Activated naive CD4-positive, alpha-beta T cell treated with anti-CD3 and anti-CD28 coated beads, Interleukin-2, amount 10 ng/mL, durations not matched to agents 7 days and 5 days (primary cell): ENCODE measurements around the gene EVC2.

ENCODE experiments used
- CTCF ChIA-PET: fragments of 350-600 bp; sonication (Branson Sonifier 250); formaldehyde crosslinking; loops from one replicate; lab custom pipeline; 2021; ENCODE audit warnings: antibody characterized with exemption; lab: Charles Lee
- DNase-seq: peaks from one replicate; pipeline ENCODE4 v3.0.0-alpha.2; 2020
- H3K27ac Mint-ChIP-seq: one replicate; pipeline ENCODE4 v1.8.0; 2021; ENCODE audit warnings: mild to moderate bottlenecking, moderate library complexity, mixed read lengths
- H3K27me3 Mint-ChIP-seq: one replicate; pipeline ENCODE4 v1.8.0; 2021; ENCODE audit warnings: mild to moderate bottlenecking, mixed read lengths
- H3K36me3 Mint-ChIP-seq: one replicate; pipeline ENCODE4 v1.8.0; 2021; ENCODE audit warnings: mixed read lengths
- H3K4me1 Mint-ChIP-seq: one replicate; pipeline ENCODE4 v1.8.0; 2021; ENCODE audit warnings: mixed read lengths
- H3K4me3 Mint-ChIP-seq: one replicate; pipeline ENCODE4 v1.8.0; 2021; ENCODE audit warnings: mild to moderate bottlenecking, moderate library complexity, mixed read lengths
- H3K9me3 Mint-ChIP-seq: one replicate; pipeline ENCODE4 v1.8.0; 2021; ENCODE audit warnings: mixed read lengths

EVC2 gene

GRCh38 chr4:5651089-5651488 is 57.3 kb downstream of the EVC2 start:
- Mint-ChIP-seq H3K4me3 (no peak overlapping the region), H3K27me3 (no peaks in the 10 kb centered on the region)

DNA sequence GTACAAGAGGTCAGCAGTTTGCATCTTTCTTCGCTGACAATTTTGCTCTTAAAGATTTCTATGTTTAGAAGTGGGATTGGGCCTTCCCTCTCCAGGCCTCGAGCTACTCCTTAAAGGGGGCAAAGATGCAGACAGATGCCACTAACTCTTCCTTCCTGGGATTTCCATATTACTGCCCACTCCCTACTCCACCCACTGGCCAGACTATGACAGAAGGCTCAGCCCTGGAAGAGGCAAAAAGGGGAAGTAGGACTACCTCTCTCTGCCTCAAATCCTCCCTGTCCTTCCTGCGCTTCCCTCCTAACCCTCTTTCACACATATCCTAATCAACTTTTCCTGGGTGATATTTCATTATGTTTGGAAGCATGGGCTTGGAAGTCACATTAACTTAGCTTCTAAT is 58.3 kb downstream of the EVC2 start:
- Mint-ChIP-seq H3K27me3 (no peaks in the 10 kb centered on the region), H3K27ac (no peak overlapping the region), H3K4me3 (no peak overlapping the region), H3K9me3 (no peaks in the 10 kb centered on the region), H3K4me1 (no peaks in the 10 kb centered on the region), H3K36me3 (no peaks in the 10 kb centered on the region)
- CTCF ChIA-PET = no interaction called here
- no peak for DNase-seq

More at GRCh38 chr4:5651089-5651488, 57.3 kb downstream of the EVC2 start:
- no peaks in the 10 kb centered on the region for H3K4me1 Mint-ChIP-seq
- DNase-seq = no peak
- H3K9me3 Mint-ChIP-seq = peaks cover under 1% of the 10 kb centered on the region
- CTCF ChIA-PET = no interaction called here
- H3K27ac Mint-ChIP-seq = no peak overlapping the region
- no peaks in the 10 kb centered on the region for H3K36me3 Mint-ChIP-seq

DNA sequence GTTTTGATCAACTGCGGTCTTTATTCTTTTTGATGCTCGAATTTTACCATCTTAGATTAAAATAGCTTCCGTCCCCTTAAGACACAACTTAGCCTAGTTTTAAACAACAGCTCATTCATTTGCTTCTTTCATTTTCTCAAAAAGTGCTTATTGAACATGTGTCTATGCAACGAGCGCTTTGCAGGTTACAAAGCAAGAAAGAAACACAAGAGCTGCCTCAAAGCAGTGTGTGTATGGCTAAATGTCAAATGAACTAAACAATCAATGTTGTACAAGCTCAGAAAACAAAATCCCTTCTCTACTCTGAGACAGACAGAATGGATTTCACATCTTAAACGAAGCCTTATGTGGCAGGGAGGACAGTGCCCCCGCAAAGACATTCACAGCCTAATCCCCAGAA is 61.0 kb downstream of the EVC2 start:
- H3K36me3 Mint-ChIP-seq = no peaks in the 10 kb centered on the region
- H3K4me1 Mint-ChIP-seq = no peaks in the 10 kb centered on the region
- peaks cover 1% of the 10 kb centered on the region for H3K9me3 Mint-ChIP-seq
- CTCF ChIA-PET = no interaction called here
- no peak for DNase-seq
- no peak overlapping the region for H3K4me3 Mint-ChIP-seq
- no peak overlapping the region for H3K27ac Mint-ChIP-seq
- H3K27me3 Mint-ChIP-seq = no peaks in the 10 kb centered on the region

GRCh38 chr4:5640096-5640495 is 68.3 kb downstream of the EVC2 start:
- CTCF ChIA-PET = no interaction called here
- Mint-ChIP-seq H3K27me3 (no peaks in the 10 kb centered on the region), H3K9me3 (peaks cover 6% of the 10 kb centered on the region), H3K4me3 (no peak overlapping the region), H3K27ac (no peak overlapping the region), H3K4me1 (no peaks in the 10 kb centered on the region), H3K36me3 (no peaks in the 10 kb centered on the region)
- no peak for DNase-seq

- H3K9me3 Mint-ChIP-seq = peaks cover 6% of the 10 kb centered on the region
- H3K36me3 Mint-ChIP-seq = no peaks in the 10 kb centered on the region
- H3K4me3 Mint-ChIP-seq = no peak overlapping the region
- DNase-seq = no peak
- H3K4me1 Mint-ChIP-seq = no peaks in the 10 kb centered on the region
- CTCF ChIA-PET = no interaction called here
- no peak overlapping the region for H3K27ac Mint-ChIP-seq
- no peaks in the 10 kb centered on the region for H3K27me3 Mint-ChIP-seq
Measured at GRCh38 chr4:5639556-5639955, 68.8 kb downstream of the EVC2 start.

- CTCF ChIA-PET = no interaction called here
Measured at GRCh38 chr4:5638976-5639375, 69.4 kb downstream of the EVC2 start.

GRCh38 chr4:5638316-5638715 is 70.0 kb downstream of the EVC2 start:
- no peak overlapping the region for H3K4me3 Mint-ChIP-seq
- CTCF ChIA-PET = no interaction called here
- no peaks in the 10 kb centered on the region for H3K27me3 Mint-ChIP-seq
- no peak for DNase-seq
- H3K36me3 Mint-ChIP-seq = no peaks in the 10 kb centered on the region
- H3K9me3 Mint-ChIP-seq = peaks cover 4% of the 10 kb centered on the region
- no peaks in the 10 kb centered on the region for H3K4me1 Mint-ChIP-seq
- H3K27ac Mint-ChIP-seq = no peak overlapping the region

More at GRCh38 chr4:5638976-5639375, 69.4 kb downstream of the EVC2 start:
- Mint-ChIP-seq H3K27ac (no peak overlapping the region), H3K9me3 (peaks cover 5% of the 10 kb centered on the region), H3K4me1 (no peaks in the 10 kb centered on the region), H3K36me3 (no peaks in the 10 kb centered on the region), H3K27me3 (no peaks in the 10 kb centered on the region), H3K4me3 (no peak overlapping the region)
- DNase-seq = no peak

- H3K4me1 Mint-ChIP-seq = no peaks in the 10 kb centered on the region
- peaks cover 4% of the 10 kb centered on the region for H3K9me3 Mint-ChIP-seq
- no peak for DNase-seq
Measured at GRCh38 chr4:5636766-5637670, 71.3 kb downstream of the EVC2 start.

GRCh38 chr4:5635826-5636195 is 72.5 kb downstream of the EVC2 start:
- H3K4me3 Mint-ChIP-seq = no peak overlapping the region
- H3K27ac Mint-ChIP-seq = no peak overlapping the region
- H3K27me3 Mint-ChIP-seq = no peaks in the 10 kb centered on the region
- H3K36me3 Mint-ChIP-seq = no peaks in the 10 kb centered on the region
- no peaks in the 10 kb centered on the region for H3K4me1 Mint-ChIP-seq
- DNase-seq = no peak
- CTCF ChIA-PET = no interaction called here
- H3K9me3 Mint-ChIP-seq = peaks cover 7% of the 10 kb centered on the region

More at GRCh38 chr4:5636766-5637670, 71.3 kb downstream of the EVC2 start:
- Mint-ChIP-seq H3K36me3 (no peaks in the 10 kb centered on the region), H3K27me3 (no peaks in the 10 kb centered on the region), H3K4me3 (no peak overlapping the region), H3K27ac (no peak overlapping the region)
- CTCF ChIA-PET = no interaction called here

GRCh38 chr4:5632571-5632970 is 75.8 kb downstream of the EVC2 start:
- Mint-ChIP-seq H3K4me1 (no peaks in the 10 kb centered on the region), H3K4me3 (no peak overlapping the region), H3K9me3 (peaks cover 3% of the 10 kb centered on the region), H3K36me3 (no peaks in the 10 kb centered on the region), H3K27me3 (no peaks in the 10 kb centered on the region), H3K27ac (no peak overlapping the region)
- CTCF ChIA-PET = no interaction called here
- no peak for DNase-seq

- Mint-ChIP-seq H3K27ac (no peak overlapping the region), H3K9me3 (peaks cover 3% of the 10 kb centered on the region), H3K4me1 (no peaks in the 10 kb centered on the region), H3K4me3 (no peak overlapping the region), H3K27me3 (no peaks in the 10 kb centered on the region), H3K36me3 (no peaks in the 10 kb centered on the region)
- CTCF ChIA-PET = no interaction called here
- DNase-seq = no peak
Measured at GRCh38 chr4:5632066-5632440, 76.3 kb downstream of the EVC2 start.

- no peak overlapping the region for H3K27ac Mint-ChIP-seq
- no peaks in the 10 kb centered on the region for H3K36me3 Mint-ChIP-seq
- peaks cover 3% of the 10 kb centered on the region for H3K9me3 Mint-ChIP-seq
- CTCF ChIA-PET = no interaction called here
- no peak for DNase-seq
- no peaks in the 10 kb centered on the region for H3K4me1 Mint-ChIP-seq
- no peaks in the 10 kb centered on the region for H3K27me3 Mint-ChIP-seq
- no peak overlapping the region for H3K4me3 Mint-ChIP-seq
Measured at GRCh38 chr4:5631352-5632065, 76.8 kb downstream of the EVC2 start.

GRCh38 chr4:5630762-5631161 is 77.6 kb downstream of the EVC2 start:
- no peak overlapping the region for H3K27ac Mint-ChIP-seq
- H3K9me3 Mint-ChIP-seq = peaks cover 3% of the 10 kb centered on the region
- H3K36me3 Mint-ChIP-seq = no peaks in the 10 kb centered on the region
- no peak overlapping the region for H3K4me3 Mint-ChIP-seq
- CTCF ChIA-PET = no interaction called here
- DNase-seq = no peak
- H3K4me1 Mint-ChIP-seq = no peaks in the 10 kb centered on the region
- H3K27me3 Mint-ChIP-seq = no peaks in the 10 kb centered on the region

DNA sequence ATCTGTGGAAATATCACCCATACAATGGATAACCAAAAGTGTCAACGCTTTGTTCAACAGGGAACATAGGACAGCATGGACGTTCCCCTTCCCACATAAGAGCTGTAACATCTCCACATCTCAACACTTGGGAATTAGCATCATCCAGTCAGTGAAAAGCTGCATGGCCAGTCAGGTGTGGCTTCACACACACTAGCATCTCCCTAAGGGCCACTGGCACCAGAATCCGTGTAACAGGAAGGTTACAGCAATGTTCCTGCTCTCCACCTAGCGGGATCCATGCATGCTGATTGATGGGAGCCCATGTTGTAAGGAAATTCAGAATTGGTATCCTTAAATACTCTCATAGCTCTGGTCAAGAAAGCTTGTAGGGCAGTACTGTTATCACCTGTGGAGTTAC is 78.8 kb downstream of the EVC2 start:
- H3K4me1 Mint-ChIP-seq = no peaks in the 10 kb centered on the region
- H3K27ac Mint-ChIP-seq = no peak overlapping the region
- CTCF ChIA-PET = no interaction called here
- no peaks in the 10 kb centered on the region for H3K36me3 Mint-ChIP-seq
- DNase-seq = no peak
- no peaks in the 10 kb centered on the region for H3K27me3 Mint-ChIP-seq
- no peak overlapping the region for H3K4me3 Mint-ChIP-seq
- peaks cover 3% of the 10 kb centered on the region for H3K9me3 Mint-ChIP-seq

- Mint-ChIP-seq H3K4me3 (no peak overlapping the region), H3K4me1 (no peaks in the 10 kb centered on the region), H3K36me3 (no peaks in the 10 kb centered on the region), H3K27me3 (no peaks in the 10 kb centered on the region), H3K9me3 (peaks cover 3% of the 10 kb centered on the region), H3K27ac (no peak overlapping the region)
- CTCF ChIA-PET = no interaction called here
- DNase-seq = no peak
Measured at GRCh38 chr4:5626913-5627312, 81.4 kb downstream of the EVC2 start.
